Suprapubic skin (tissue), 4 donors: ENCODE results near the gene SGF29. TPM values are rescaled to one million over a fixed set of nuclear protein-coding genes. Genes with fewer than 3 reads are reported as not detected.
"Not testable (repeated sequence)": the region's sequence is repeated elsewhere in the genome, so short reads cannot be mapped to it uniquely, and the experiment has no call there.

ENCODE experiments used
- DNase-seq, 2 donors: peaks; one replicate each; pipeline ENCODE4 v3.0.0-alpha.2; 2019; ENCODE audit warnings: low spot score in 2 of 2
- H3K27ac ChIP-seq: fragments of 200-600 bp; sonication (generic); one replicate; pipeline ENCODE4 v1.5.1; 2019
- H3K27me3 ChIP-seq: fragments of 200-600 bp; sonication (generic); one replicate; pipeline ENCODE4 v1.5.1; 2019
- H3K36me3 ChIP-seq: fragments of 200-600 bp; sonication (generic); one replicate; pipeline ENCODE4 v1.5.1; 2019
- H3K4me1 ChIP-seq: fragments of 200-600 bp; sonication (generic); one replicate; pipeline ENCODE4 v1.5.1; 2019
- H3K4me3 ChIP-seq: fragments of 200-600 bp; sonication (generic); one replicate; pipeline ENCODE4 v1.5.1; 2019; ENCODE audit warnings: mild to moderate bottlenecking
- H3K9me3 ChIP-seq: fragments of 200-600 bp; sonication (generic); one replicate; pipeline ENCODE4 v1.5.1; 2019
- EP300 ChIP-seq: sonication (generic); formaldehyde crosslinking; IDR thresholded peaks from one replicate; pipeline ENCODE4 v1.6.1; 2017; ENCODE audit warnings: antibody characterized with exemption
- POLR2A ChIP-seq, 2 donors: fragments of 450-650 bp; IDR thresholded peaks; one replicate each; pipeline ENCODE4 v1.6.1; 2017; ENCODE audit warnings: antibody characterized with exemption in 2 of 2, mild to moderate bottlenecking in 2 of 2, moderate library complexity in 2 of 2
- POLR2AphosphoS5 ChIP-seq, 3 donors: sonication (generic); formaldehyde crosslinking; IDR thresholded peaks; one replicate each; pipeline ENCODE4 v1.6.1; 2017; ENCODE audit warnings: antibody characterized with exemption in 3 of 3
- WGBS: methylation state at CpG from one replicate; pipeline ENCODE4 v1.1.5; 2018; 5-methylcytosine and 5-hydroxymethylcytosine counted together
- total RNA-seq, 4 donors: library from RNA; depleted of rRNA; stranded (reverse); fragments of >200 nt; gene quantifications; one replicate each; pipeline ENCODE4 v1.1.0, GENCODE V29; 2016
- TF ChIP-seq, protein P1 (sequence below), 2 donors: fragments of 200-600 bp in 1 of 2; fragments of 450-650 bp in 1 of 2; sonication (generic) in 1 of 2; IDR thresholded peaks; one replicate each; pipeline ENCODE4 v1.5.1; 2016 to 2019; ENCODE audit warnings: antibody characterized with exemption in 2 of 2, mild to moderate bottlenecking in 1 of 2, moderate library complexity in 1 of 2

SGF29 gene
- total RNA-seq, 4 donors from 2014 or later: 20.2 to 36.1 (median 24.8) TPM

DNA sequence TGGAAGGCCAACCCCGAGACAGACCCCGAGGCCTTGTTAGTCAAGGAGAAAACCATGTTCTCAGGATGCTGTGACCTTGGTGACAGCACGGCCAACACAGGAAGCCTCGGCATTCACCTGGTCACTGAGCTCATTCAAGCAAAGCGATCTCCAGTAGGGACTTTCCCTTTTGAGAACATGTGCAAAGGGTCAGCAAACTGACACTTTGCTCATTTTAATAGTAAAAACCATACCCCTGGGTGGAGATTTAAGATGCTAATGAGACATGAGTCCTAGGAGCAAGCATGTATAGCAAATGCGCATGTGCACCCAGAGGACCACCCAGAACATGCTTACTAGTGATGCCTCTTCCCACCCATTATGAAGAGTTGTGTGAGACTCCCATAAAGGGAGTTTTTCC is 48.8 kb downstream of the SGF29 start:
- DNase-seq: no peak
- WGBS: 65% methylated on average over 6 of the region's 6 CpGs
- TF ChIP-seq POLR2A (IDR thresholded peaks at IDR 0.05): no peak
- TF ChIP-seq POLR2AphosphoS5 (IDR thresholded peaks at IDR 0.05): no peak
- no peak for TF ChIP-seq EP300
- TF ChIP-seq, protein P1, sequence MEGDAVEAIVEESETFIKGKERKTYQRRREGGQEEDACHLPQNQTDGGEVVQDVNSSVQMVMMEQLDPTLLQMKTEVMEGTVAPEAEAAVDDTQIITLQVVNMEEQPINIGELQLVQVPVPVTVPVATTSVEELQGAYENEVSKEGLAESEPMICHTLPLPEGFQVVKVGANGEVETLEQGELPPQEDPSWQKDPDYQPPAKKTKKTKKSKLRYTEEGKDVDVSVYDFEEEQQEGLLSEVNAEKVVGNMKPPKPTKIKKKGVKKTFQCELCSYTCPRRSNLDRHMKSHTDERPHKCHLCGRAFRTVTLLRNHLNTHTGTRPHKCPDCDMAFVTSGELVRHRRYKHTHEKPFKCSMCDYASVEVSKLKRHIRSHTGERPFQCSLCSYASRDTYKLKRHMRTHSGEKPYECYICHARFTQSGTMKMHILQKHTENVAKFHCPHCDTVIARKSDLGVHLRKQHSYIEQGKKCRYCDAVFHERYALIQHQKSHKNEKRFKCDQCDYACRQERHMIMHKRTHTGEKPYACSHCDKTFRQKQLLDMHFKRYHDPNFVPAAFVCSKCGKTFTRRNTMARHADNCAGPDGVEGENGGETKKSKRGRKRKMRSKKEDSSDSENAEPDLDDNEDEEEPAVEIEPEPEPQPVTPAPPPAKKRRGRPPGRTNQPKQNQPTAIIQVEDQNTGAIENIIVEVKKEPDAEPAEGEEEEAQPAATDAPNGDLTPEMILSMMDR (IDR thresholded peaks at IDR 0.05): no peak

DNA sequence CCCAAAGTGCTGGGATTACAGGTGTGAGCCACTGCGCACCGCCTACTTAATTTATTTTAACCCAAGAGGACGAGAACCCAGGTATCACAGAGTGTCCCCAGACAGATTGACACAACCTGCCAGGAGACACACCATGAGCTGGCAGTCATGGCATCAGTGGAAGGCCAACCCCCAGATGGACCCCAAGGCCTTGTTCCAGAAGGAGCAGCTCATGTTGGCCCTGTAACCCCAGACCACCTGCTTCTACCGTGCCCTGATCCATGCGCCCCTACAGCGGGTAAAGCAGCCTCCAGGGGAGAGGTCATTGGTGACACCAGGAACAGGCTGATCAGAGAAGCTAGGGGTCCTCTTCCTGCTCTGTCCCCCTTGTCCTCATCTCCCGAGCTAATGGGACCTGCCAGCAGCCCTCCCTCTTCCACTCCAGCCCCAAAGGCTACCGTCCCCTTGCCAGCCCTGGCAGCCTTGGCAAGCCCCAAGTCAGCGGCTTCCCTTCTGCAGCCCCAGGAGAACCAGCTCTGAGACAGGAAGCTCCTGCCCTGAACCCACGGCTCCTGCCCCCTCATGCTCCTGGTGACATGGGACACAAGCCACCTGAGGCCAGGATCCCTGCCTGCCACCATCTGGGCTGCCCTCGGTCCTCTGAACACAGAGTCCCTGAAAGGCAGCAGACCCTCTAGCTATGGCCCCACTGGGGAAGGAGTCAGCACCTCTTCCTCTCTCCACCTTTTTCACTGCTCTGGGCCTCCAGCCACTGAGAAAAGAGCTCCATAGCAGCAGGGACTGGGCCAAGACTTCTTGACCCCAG is 49.9 kb downstream of the SGF29 start:
- no peaks in the 10 kb centered on the region for H3K4me1 ChIP-seq
- H3K27ac ChIP-seq: no peak overlapping the region
- H3K27me3 ChIP-seq: no peaks in the 10 kb centered on the region
- DNase-seq: no peak
- no peak overlapping the region for H3K4me3 ChIP-seq
- 78% methylated on average over 11 of the region's 11 CpGs for WGBS
- no peaks in the 10 kb centered on the region for H3K9me3 ChIP-seq
- H3K36me3 ChIP-seq: no peaks in the 10 kb centered on the region
- no peak for TF ChIP-seq POLR2A (IDR thresholded peaks at IDR 0.05)
- TF ChIP-seq EP300: no peak
- TF ChIP-seq, protein P1 (IDR thresholded peaks at IDR 0.05): no peak
- no peak for TF ChIP-seq POLR2AphosphoS5 (IDR thresholded peaks at IDR 0.05)

More for the DNA sequence above, 48.8 kb downstream of the SGF29 start:
- H3K27me3 ChIP-seq: no peaks in the 10 kb centered on the region
- H3K27ac ChIP-seq: no peak overlapping the region
- H3K36me3 ChIP-seq: no peaks in the 10 kb centered on the region
- no peaks in the 10 kb centered on the region for H3K9me3 ChIP-seq
- H3K4me1 ChIP-seq: peaks cover 2% of the 10 kb centered on the region
- no peak overlapping the region for H3K4me3 ChIP-seq

DNA sequence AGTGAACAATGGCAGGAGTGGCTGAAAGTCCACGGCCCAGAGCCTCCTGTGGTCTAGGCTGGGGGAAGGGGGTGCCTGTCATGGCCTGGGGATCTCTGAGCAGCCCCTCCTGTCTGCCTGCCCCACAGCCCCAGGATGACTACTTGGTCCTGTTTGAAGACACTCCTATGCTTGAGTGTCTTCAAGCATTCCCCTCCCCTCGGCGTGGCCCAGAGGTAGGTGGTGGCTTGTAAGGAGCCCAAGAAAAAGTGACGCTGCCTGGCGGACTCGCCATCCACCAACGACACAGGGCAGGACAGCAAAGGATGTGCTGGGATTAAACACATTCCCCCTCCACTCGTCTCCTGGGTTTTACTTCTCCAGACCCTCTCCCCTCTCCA is 50.5 kb downstream of the SGF29 start:
- H3K9me3 ChIP-seq: no peaks in the 10 kb centered on the region
- H3K36me3 ChIP-seq: no peaks in the 10 kb centered on the region
- H3K4me3 ChIP-seq: no peak overlapping the region
- no peak for TF ChIP-seq POLR2A (IDR thresholded peaks at IDR 0.05)
- no peak overlapping the region for H3K27ac ChIP-seq
- H3K4me1 ChIP-seq: peaks cover 2% of the 10 kb centered on the region
- H3K27me3 ChIP-seq: no peaks in the 10 kb centered on the region
- WGBS: 73% methylated on average over 8 of the region's 8 CpGs
- DNase-seq: peak in 1 of 2 donors; percentile 68

DNA sequence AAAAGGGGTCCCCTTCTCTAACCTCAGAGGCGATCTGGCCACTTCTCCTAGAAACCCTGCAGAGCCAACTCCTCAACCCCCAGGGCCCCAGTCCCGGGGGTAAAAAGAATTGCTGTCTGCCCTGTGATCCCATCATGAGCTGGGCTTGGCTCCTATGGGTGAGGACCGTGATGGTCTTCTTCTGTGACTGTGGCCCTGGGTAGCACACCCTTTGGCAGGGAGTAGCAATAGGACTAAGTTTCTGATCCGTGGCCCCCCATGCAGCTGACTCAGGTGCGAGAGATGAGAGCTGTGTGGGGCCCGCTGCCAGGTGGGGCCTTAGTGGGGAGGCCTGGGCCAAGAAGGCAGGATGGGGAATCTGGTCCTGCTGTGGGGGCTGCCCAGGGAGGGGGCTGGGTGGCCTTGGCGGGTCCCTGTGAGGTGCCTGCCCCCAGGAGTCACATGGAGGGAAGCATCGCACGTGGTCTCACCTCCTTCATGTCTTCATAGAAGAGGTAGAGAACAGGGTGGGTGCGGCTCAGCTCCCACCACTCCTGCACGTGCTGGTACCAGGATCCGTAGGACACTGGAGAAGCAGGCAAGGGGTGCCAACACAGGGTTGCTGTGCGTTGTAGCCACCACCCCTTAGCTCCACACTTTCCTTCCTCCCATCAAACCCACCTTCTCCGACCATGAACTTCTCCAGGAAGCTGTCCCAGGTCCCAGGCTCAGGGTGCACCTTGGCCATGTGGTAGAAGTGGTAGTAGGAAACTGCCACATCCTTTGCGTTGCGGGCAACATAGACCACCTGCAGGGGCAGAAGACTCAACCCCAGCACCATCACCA is 52.8 kb downstream of the SGF29 start:
- Histone ChIP-seq H3K4me3 (no peak overlapping the region), H3K27me3 (no peaks in the 10 kb centered on the region), H3K9me3 (no peaks in the 10 kb centered on the region), H3K4me1 (peaks cover 19% of the 10 kb centered on the region), H3K27ac (no peak overlapping the region), H3K36me3 (no peaks in the 10 kb centered on the region)
- no peak for TF ChIP-seq EP300
- TF ChIP-seq, protein P1 (IDR thresholded peaks at IDR 0.05): no peak
- no peak for TF ChIP-seq POLR2A (IDR thresholded peaks at IDR 0.05)
- no peak for TF ChIP-seq POLR2AphosphoS5 (IDR thresholded peaks at IDR 0.05)
- 81% methylated on average over 16 of the region's 16 CpGs for WGBS
- peak in 1 of 2 donors; percentile 32 for DNase-seq

DNA sequence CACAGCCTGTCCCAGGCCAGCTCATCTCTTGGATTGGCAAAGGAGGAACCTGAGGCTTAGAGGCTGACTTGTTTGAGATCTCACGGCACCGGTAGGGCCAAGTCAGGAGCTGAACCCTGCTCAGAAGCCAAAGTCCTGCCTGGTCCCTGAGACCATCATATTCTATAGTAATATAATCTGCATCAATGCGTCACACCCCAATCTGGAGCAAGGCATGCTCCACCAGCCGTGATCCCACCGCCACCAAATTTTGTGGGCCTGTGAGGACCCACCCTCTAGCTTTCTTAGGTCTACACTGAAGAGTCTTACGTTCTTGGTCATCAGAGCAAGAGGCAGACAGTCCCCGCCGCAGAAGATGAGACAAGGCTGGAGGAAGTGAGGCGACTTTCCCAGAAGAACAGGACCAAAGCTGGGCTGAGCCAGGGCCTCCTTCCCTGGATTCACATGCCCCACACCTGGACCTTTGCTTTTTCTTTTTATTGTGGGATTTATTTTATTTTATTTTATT is 53.5 kb downstream of the SGF29 start:
- Histone ChIP-seq H3K9me3 (no peaks in the 10 kb centered on the region), H3K4me1 (peaks cover 19% of the 10 kb centered on the region), H3K36me3 (no peaks in the 10 kb centered on the region), H3K27ac (no peak overlapping the region), H3K27me3 (no peaks in the 10 kb centered on the region), H3K4me3 (no peak overlapping the region)
- WGBS: 89% methylated on average over 8 of the region's 9 CpGs
- peak in 1 of 2 donors; percentile 72 for DNase-seq
- TF ChIP-seq, protein P1 (IDR thresholded peaks at IDR 0.05): no peak
- TF ChIP-seq EP300 (no peak), POLR2AphosphoS5 (IDR thresholded peaks at IDR 0.05) (no peak), POLR2A (IDR thresholded peaks at IDR 0.05) (no peak)

DNA sequence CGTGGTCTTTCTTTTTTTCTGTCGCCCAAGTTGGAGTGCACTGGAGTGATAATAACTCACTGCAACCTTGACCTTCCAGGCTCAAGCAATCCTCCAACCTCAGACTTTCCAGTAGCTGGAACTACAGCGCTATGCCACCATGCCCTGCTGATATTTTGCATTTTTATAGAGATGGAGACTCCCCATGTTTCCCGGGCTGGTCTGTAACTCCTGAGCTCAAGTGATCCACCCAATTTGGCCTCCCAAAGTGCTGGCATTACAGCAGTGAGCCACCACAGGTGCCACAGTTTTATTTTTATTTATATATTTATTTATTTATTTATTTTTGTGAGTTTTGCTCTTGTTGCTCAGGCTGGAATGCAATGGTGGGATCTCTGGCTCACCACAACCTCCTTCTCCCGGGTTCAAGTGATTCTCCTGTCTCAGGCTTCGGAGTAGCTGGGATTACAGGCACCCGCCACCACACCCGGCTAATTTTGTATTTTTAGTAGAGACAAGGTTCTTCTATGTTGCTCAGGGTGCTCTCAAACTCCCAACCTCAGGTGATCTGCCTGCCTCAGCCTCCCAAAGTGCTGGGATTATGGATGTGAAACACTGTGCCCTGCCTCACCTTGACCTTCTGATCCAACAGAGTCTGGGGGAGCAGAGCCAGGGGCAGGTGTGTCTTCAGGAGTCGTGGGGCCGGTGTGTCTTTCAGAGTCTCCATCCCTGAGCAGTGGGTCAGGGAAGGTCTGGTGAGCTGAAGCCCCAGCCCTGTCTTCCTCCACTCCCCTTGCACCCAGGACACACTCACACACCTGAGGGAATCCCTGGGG is 54.2 kb downstream of the SGF29 start:
- H3K36me3 ChIP-seq, H3K4me3 ChIP-seq, H3K27ac ChIP-seq, H3K27me3 ChIP-seq, H3K9me3 ChIP-seq, DNase-seq: not testable (repeated sequence)
- 95% methylated on average over 10 of the region's 10 CpGs for whole genome bisulfite sequencing
- peaks cover 19% of the 10 kb centered on the region for H3K4me1 ChIP-seq

DNA sequence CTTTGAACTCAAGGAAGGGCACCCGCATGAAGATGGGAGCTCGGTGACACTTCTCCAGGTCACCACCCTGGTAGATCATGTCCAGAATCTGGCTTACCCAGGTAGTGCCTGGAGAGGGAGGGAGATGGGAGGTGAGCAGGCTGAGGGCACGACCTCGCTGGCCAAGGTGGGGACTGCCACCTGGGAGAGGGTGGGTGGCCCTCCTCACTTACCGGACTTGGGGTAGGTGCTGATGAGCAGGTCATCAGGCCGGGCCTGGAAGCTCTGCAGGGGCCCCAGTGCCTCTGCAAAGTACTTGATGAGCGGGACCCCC is 54.7 kb downstream of the SGF29 start:
- H3K27ac ChIP-seq, H3K27me3 ChIP-seq, H3K36me3 ChIP-seq, DNase-seq, H3K4me3 ChIP-seq, H3K9me3 ChIP-seq: not testable (repeated sequence)
- peaks cover 19% of the 10 kb centered on the region for H3K4me1 ChIP-seq
- 92% methylated on average over 7 of the region's 7 CpGs for WGBS

DNA sequence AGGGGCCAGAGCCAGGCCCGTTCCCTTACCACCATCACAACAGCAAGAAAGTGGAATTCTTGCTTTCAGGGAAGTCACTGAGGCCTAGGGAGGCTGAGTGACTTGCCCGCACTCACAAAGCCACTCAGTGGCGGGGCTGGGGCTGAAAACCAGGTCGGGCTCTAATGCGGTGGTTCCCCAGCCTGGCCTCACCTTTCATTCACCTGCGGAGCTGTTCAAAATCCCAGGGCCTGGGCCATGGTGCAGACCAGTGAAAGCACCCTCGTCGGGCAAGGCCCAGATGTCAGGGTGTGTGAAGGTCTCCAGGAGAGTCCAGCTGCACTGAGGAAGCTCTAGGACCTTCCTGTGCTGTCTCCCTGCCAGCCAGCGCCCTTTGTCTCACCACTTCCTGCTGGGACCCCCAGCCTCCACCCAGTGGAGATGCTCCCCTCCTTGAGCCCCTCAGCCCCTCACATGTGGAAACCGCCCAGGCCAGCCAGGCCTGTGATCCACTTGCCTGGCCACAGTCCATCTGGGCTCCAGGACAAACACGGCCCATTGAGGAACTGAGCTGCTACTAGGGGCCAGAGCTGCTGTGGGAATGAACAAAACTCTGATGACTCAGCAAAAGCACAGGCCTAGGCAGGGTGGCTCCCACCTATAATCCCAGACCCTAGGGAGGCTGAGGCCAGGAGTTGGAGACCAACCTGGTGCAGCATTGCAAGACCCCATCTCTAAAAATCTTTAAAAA is 55.3 kb downstream of the SGF29 start:
- 78% methylated on average over 7 of the region's 11 CpGs for WGBS
- not testable (repeated sequence) for H3K36me3 ChIP-seq, DNase-seq, H3K27me3 ChIP-seq, H3K9me3 ChIP-seq, H3K27ac ChIP-seq
- Histone ChIP-seq H3K4me3 (peak overlapping the region; percentile 28), H3K4me1 (peaks cover 19% of the 10 kb centered on the region)
